Uterus (tissue), 2 donors: Measurements from ENCODE around the gene HDAC4.

Source experiments
- POLR2A ChIP-seq, 2 donors: fragments of 450-650 bp; IDR thresholded peaks; one replicate each; pipeline ENCODE4 v1.6.1; 2016; ENCODE audit warnings: antibody characterized with exemption in 2 of 2, mild to moderate bottlenecking in 1 of 2, moderate library complexity in 1 of 2
- TF ChIP-seq, protein P1 (sequence below), 4 experiments: fragments of 200-600 bp in 2 of 4; fragments of 450-650 bp in 2 of 4; sonication (generic) in 2 of 4; IDR thresholded peaks; one replicate each; pipeline ENCODE4 v1.5.1; 2016 to 2019; ENCODE audit warnings: antibody characterized with exemption in 4 of 4, mild to moderate bottlenecking in 2 of 4, moderate library complexity in 1 of 4

DNA sequence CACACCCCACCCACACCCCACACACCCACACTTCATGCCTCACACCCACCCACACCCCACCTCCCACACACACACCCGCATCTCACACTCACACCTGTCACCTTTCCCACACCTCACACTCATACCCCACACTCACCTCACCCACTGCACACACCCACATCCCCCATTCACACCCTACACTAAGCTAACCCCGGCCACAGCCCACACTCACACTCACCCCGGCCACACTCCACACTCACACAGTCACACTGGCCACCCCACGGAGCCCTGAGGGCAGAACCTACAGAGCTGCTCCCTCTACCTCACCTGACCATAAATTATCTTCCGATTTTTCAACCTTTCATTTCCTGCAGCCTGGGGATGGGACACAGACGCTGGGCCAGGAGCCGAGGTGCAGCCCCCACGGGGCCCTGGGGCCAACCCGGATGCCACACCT lies 241.3 kb downstream of the HDAC4 start:
- TF ChIP-seq, protein P1, sequence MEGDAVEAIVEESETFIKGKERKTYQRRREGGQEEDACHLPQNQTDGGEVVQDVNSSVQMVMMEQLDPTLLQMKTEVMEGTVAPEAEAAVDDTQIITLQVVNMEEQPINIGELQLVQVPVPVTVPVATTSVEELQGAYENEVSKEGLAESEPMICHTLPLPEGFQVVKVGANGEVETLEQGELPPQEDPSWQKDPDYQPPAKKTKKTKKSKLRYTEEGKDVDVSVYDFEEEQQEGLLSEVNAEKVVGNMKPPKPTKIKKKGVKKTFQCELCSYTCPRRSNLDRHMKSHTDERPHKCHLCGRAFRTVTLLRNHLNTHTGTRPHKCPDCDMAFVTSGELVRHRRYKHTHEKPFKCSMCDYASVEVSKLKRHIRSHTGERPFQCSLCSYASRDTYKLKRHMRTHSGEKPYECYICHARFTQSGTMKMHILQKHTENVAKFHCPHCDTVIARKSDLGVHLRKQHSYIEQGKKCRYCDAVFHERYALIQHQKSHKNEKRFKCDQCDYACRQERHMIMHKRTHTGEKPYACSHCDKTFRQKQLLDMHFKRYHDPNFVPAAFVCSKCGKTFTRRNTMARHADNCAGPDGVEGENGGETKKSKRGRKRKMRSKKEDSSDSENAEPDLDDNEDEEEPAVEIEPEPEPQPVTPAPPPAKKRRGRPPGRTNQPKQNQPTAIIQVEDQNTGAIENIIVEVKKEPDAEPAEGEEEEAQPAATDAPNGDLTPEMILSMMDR (IDR thresholded peaks at IDR 0.05): no peak
- no peak for TF ChIP-seq POLR2A (IDR thresholded peaks at IDR 0.05)
